ENCODE data around the gene C9orf78. TPM values are rescaled to one million over a fixed set of nuclear protein-coding genes. Genes with fewer than 3 reads are reported as not detected.
A peak's percentile ranks its signal among the peaks of the same experiment; 100 is the strongest.

C9orf78 gene
- total RNA-seq, 4 donors from 2014 or later: 47.3 to 139 (median 62.6) TPM

- no peaks in the 10 kb centered on the region for H3K27me3 ChIP-seq
- H3K4me1 ChIP-seq: no peaks in the 10 kb centered on the region
- DNase-seq (ENCODE audit: extremely low spot score): no peak
- no peak overlapping the region for H3K4me3 ChIP-seq
- intact Hi-C loops (cut with DNase I): no loop called here
- peaks cover 57 to 98% (median 86%) of the 10 kb centered on the region in 4 donors for H3K36me3 ChIP-seq
- no peak overlapping the region for H3K27ac ChIP-seq (replicated peaks in 1 of 4)
- H3K9me3 ChIP-seq: no peaks in the 10 kb centered on the region
- WGBS: 82% methylated on average over 9 of the region's 11 CpGs
- TF ChIP-seq POLR2AphosphoS5 (IDR thresholded peaks at IDR 0.05): no peak
- no peak for TF ChIP-seq EP300 (IDR thresholded peaks at IDR 0.05)
- TF ChIP-seq, protein P1, sequence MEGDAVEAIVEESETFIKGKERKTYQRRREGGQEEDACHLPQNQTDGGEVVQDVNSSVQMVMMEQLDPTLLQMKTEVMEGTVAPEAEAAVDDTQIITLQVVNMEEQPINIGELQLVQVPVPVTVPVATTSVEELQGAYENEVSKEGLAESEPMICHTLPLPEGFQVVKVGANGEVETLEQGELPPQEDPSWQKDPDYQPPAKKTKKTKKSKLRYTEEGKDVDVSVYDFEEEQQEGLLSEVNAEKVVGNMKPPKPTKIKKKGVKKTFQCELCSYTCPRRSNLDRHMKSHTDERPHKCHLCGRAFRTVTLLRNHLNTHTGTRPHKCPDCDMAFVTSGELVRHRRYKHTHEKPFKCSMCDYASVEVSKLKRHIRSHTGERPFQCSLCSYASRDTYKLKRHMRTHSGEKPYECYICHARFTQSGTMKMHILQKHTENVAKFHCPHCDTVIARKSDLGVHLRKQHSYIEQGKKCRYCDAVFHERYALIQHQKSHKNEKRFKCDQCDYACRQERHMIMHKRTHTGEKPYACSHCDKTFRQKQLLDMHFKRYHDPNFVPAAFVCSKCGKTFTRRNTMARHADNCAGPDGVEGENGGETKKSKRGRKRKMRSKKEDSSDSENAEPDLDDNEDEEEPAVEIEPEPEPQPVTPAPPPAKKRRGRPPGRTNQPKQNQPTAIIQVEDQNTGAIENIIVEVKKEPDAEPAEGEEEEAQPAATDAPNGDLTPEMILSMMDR (IDR thresholded peaks at IDR 0.05): no peak
- TF ChIP-seq POLR2A (IDR thresholded peaks at IDR 0.05; ENCODE audit: low read depth): no peak
These were observed 23.3 kb upstream of the C9orf78 start for GRCh38 chr9:129858167-129858962.

DNA sequence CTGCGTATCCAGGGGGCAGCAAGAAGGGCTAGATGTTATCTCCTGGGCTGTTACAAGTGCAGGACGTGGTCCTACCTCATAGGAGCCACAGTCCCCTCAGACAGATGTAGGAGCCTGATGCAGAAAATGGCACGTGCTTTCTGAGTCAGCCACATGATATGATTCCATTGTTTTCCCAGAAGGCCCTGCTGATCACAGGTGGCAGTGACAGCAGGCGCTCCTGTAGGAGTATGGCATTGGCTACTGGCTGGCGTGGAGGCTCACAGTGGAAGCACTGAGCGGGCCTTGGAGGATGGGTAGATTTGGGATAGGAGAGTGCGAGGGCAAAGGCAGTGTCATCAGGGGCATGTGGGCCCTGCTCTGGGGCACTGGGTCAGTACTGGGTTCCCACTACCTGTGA, 22.1 kb upstream of the C9orf78 start:
- intact Hi-C loops (cut with DNase I): no loop called here
- no peak for TF ChIP-seq POLR2A (IDR thresholded peaks at IDR 0.05; ENCODE audit: low read depth)
- TF ChIP-seq, protein P1 (IDR thresholded peaks at IDR 0.05): no peak
- no peak for TF ChIP-seq POLR2AphosphoS5 (IDR thresholded peaks at IDR 0.05)
- no peak for TF ChIP-seq EP300 (IDR thresholded peaks at IDR 0.05)
- H3K36me3 ChIP-seq: peaks cover 61 to 98% (median 88%) of the 10 kb centered on the region in 4 donors

DNA sequence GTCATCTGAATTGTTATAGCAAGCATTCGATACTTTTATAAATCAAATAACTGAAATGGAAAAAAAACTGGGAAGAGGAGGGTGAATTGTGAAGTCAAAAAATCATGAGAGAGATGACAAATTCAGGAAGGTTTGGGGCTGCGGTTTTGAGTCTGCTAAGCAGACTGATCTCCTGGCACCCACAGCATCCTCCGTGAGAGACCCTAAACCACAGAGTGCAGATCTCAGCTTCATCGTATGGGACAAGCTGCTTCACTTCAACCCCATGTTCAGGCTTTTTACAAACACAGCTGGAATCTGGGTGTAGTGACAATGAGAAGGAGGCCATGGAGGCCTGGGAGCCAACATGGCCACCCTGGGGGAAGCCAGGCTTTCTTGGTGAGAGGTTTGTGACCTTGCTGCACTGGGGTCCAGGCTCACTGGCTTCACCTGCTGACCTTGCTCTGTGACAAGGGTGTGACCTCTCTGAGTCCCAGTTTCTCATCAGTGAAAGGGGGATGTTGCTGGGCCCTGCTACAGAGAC, 19.6 kb upstream of the C9orf78 start:
- H3K9me3 ChIP-seq: no peaks in the 10 kb centered on the region
- H3K4me3 ChIP-seq: no peak overlapping the region
- TF ChIP-seq POLR2AphosphoS5 (IDR thresholded peaks at IDR 0.05): no peak
- no peak for TF ChIP-seq EP300 (IDR thresholded peaks at IDR 0.05)
- no peak for TF ChIP-seq POLR2A (IDR thresholded peaks at IDR 0.05; ENCODE audit: low read depth)
- TF ChIP-seq, protein P1 (IDR thresholded peaks at IDR 0.05): no peak
- peaks cover 45 to 97% (median 82%) of the 10 kb centered on the region in 4 donors for H3K36me3 ChIP-seq
- no peak for DNase-seq (ENCODE audit: extremely low spot score)
- H3K27ac ChIP-seq (replicated peaks in 1 of 4): no peak overlapping the region
- H3K27me3 ChIP-seq: no peaks in the 10 kb centered on the region
- intact Hi-C loops (cut with DNase I): no loop called here
- WGBS: 90% methylated on average over 4 of the region's 4 CpGs
- peaks cover 0 to 30% (median 27%) of the 10 kb centered on the region in 4 donors for H3K4me1 ChIP-seq

More for the DNA sequence above, 22.1 kb upstream of the C9orf78 start:
- DNase-seq (ENCODE audit: extremely low spot score): no peak
- peaks cover 0 to 7% (median 4%) of the 10 kb centered on the region in 4 donors for H3K4me1 ChIP-seq
- no peaks in the 10 kb centered on the region for H3K9me3 ChIP-seq
- no peak overlapping the region for H3K4me3 ChIP-seq
- H3K27me3 ChIP-seq: no peaks in the 10 kb centered on the region
- no peak overlapping the region for H3K27ac ChIP-seq (replicated peaks in 1 of 4)
- 89% methylated on average over 6 of the region's 7 CpGs for WGBS

DNA sequence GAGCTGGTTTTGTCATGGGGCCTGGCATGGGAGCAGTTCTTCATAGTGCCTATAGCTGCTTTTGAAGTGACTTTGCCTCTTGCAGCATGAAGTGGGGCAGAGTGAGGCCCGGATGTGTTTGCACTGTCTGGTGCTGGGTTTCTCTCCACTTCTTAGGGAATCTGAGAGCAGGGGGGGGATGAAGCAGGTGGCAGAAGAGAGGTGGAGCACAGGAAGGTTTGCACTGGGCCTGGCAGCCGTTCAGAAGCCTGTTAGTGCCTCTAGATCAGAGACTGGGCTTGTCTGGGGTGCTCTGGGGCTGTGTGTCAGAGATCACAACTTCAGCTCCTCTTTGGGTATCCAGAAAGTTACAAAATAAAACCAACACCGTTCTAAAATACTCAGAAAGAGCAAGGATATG, 18.5 kb upstream of the C9orf78 start:
- Histone ChIP-seq H3K4me1 (peaks cover 0 to 38% (median 35%) of the 10 kb centered on the region in 4 donors), H3K36me3 (peaks cover 41 to 88% (median 75%) of the 10 kb centered on the region in 4 donors)

DNA sequence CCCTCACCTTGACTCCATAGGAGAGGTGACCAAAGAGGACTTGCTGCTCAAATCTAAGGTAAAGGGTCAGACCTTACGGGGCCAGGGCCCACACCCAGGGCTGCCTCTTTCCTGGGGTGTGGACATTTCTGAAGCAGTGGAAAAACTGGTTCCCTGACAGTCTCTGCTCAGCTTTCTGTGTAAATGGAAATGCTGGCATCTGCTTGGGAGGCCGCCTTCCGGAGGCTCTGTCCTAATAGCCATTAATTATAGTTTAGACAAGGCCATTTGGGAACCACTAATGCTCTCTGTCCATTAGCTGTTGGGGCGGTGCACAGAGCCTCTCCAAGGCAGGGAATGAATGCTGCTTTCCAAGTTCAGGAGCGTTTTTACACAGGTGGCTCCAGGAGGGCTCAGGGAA, 17.5 kb upstream of the C9orf78 start:
- peak overlapping the region; percentile 22 to 87 (median 80) for H3K27ac ChIP-seq (replicated peaks in 1 of 4)

More for the DNA sequence above, 18.5 kb upstream of the C9orf78 start:
- no peak for DNase-seq (ENCODE audit: extremely low spot score)
- TF ChIP-seq EP300 (IDR thresholded peaks at IDR 0.05): no peak
- intact Hi-C loops (cut with DNase I): no loop called here
- WGBS: 47% methylated on average over 3 of the region's 3 CpGs
- Histone ChIP-seq H3K27ac (replicated peaks in 1 of 4) (peak overlapping the region in 1 of 4 donors; percentile 87), H3K27me3 (no peaks in the 10 kb centered on the region), H3K9me3 (no peaks in the 10 kb centered on the region), H3K4me3 (no peak overlapping the region)

More for the DNA sequence above, 17.5 kb upstream of the C9orf78 start:
- Histone ChIP-seq H3K4me3 (no peak overlapping the region), H3K27me3 (no peaks in the 10 kb centered on the region), H3K9me3 (no peaks in the 10 kb centered on the region), H3K36me3 (peaks cover 34 to 78% (median 65%) of the 10 kb centered on the region in 4 donors), H3K4me1 (peaks cover 0 to 43% (median 40%) of the 10 kb centered on the region in 4 donors)
- DNase-seq (ENCODE audit: extremely low spot score): no peak
- intact Hi-C loops (cut with DNase I): no loop called here
- WGBS: 68% methylated on average over 4 of the region's 5 CpGs
- TF ChIP-seq POLR2AphosphoS5 (IDR thresholded peaks at IDR 0.05) (peak in 1 of 2 donors; percentile 5), POLR2A (IDR thresholded peaks at IDR 0.05; ENCODE audit: low read depth) (no peak)
